ENCODE measurements around the gene CDC25B. TPM values are rescaled to one million over a fixed set of nuclear protein-coding genes. Genes with fewer than 3 reads are reported as not detected.

The CDC25B gene
- total RNA-seq, 2 donors from 2014 or later, result 86.7 to 117 TPM

DNA sequence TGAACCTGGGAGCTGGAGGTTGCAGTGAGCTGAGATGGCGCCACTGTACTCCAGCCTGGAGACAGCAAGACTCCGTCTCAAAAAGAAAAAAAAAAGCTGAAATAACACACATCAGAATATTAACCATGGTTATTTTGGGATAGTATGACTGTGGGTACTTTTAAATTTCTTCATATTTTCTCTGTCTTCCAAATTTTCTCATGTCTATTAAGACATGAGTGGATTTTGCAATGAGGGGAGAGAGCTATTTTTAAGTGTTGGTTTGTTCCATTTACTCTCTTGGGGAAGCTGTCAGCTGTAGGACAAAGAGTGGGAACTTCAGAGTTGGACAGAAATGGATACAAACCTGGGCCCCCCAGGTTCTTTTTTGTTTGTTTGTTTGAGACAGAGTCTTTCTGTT is 38.8 kb upstream of the CDC25B start:
- Mint-ChIP-seq H3K4me3 (no peak overlapping the region), H3K9me3 (no peaks in the 10 kb centered on the region), H3K27ac (no peak overlapping the region), H3K4me1 (no peaks in the 10 kb centered on the region), H3K36me3 (ENCODE audit: low read depth) (peaks cover 23% of the 10 kb centered on the region), H3K27me3 (no peaks in the 10 kb centered on the region)
- ATAC-seq (replicated peaks), result no peak

DNA sequence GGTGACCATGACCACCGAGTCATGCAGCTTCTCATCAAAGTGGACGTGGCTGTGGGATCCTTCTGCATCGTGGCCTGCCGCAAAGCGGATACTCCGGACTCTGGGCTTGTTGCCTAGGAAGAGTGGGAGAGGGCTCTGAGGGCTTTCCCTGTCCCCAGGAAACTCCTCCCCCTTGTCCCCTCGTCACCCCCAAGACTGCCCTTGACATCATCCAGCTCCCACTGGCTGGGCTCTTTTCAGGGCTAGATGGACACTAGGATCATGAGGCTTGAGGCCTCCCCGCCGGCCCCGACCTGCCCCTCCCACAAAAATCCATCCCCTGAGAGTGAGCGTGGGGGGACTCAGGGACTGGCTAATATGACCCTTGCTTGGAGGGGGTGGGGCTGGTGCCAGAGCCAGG is 37.5 kb upstream of the CDC25B start:
- H3K27ac Mint-ChIP-seq, result no peak overlapping the region
- no peaks in the 10 kb centered on the region for H3K9me3 Mint-ChIP-seq
- H3K4me3 Mint-ChIP-seq, result no peak overlapping the region
- peaks cover 23% of the 10 kb centered on the region for H3K36me3 Mint-ChIP-seq (ENCODE audit: low read depth)
- H3K4me1 Mint-ChIP-seq, result no peaks in the 10 kb centered on the region
- H3K27me3 Mint-ChIP-seq, result no peaks in the 10 kb centered on the region
- ATAC-seq (replicated peaks), result no peak

DNA sequence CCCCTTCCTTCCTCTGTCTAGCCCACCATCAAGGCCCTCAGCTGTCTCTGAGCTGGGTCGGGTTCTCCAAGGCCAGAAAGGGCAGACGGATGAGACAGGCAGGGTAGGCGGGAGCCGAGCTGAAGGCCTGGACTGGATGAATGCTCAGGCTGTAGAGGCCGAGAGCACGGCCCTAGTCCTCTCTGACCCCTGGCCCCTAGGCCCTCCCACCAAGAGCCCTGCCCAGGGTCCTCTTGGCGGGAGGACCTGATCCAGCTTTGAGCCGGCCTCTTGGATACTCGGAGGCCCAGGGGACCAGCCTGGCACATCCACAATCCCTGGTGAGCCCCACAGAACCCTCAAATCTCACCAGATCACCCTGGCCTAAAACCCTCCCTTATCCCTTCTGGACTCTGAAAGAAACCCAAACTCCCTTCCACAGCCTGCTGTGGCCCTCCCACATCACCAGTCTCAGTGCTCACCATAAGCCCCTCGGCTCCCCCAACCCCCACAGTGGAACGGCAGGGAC is 36.7 kb upstream of the CDC25B start:
- Mint-ChIP-seq H3K4me3 (no peak overlapping the region), H3K36me3 (ENCODE audit: low read depth) (peaks cover 23% of the 10 kb centered on the region), H3K27me3 (no peaks in the 10 kb centered on the region), H3K27ac (peak overlapping the region; percentile 12), H3K4me1 (no peaks in the 10 kb centered on the region), H3K9me3 (no peaks in the 10 kb centered on the region)
- ATAC-seq (replicated peaks), result no peak

DNA sequence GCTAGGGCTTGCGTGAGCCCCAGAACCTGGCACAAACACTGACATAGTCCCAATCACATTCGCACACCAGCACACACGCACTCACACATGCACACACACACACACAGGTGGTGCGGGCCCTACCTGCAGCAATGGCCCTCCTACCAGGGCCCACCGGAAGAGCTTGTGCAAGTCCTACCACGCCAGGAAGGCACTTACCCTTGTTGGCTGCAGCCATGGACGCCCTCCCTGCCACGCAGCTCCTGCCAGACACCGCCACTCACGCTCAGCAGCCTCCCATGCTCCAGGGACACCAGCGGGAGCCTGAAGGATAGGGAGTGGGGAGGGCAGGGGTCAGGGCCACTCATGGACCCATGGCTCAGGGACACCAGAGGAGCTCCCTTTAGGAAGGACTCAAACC is 36.2 kb upstream of the CDC25B start:
- Mint-ChIP-seq H3K4me1 (no peaks in the 10 kb centered on the region), H3K9me3 (no peaks in the 10 kb centered on the region), H3K27ac (peak overlapping the region; percentile 12), H3K4me3 (no peak overlapping the region), H3K27me3 (no peaks in the 10 kb centered on the region), H3K36me3 (ENCODE audit: low read depth) (peaks cover 23% of the 10 kb centered on the region)
- no peak for ATAC-seq (replicated peaks)

DNA sequence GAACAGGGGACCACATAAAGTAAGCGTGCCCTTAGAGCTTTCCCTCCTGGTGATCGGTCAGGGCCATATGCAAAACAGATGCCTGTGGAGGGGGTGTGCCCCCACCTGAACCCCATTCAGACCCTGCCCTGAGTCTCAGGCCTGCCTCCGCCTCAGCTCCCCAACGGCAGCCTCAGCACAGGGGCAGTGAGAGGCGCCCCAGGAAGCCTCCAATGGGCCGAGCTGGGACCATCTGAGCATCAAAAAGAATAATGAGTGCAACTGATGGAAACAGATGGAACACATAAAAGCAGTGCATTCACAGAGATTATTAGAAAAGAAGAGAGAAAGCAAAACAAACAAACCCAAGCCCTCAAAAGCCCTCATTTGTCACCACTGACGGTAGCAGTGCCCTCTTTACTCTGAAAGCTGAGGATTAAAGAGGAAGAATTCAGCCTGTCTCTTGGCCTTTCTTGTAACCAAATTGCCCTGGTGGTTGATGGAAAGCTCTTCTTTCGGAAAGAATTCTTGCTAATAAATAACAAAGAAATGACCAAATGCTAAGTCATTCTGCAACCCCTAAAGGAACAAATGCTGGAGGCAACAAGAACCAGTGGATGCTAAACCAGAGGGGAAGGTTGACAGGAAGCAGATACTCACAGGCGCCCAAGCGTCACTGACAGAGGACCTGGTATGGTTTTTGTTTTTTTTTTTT is 35.3 kb upstream of the CDC25B start:
- Mint-ChIP-seq H3K27ac (no peak overlapping the region), H3K4me1 (no peaks in the 10 kb centered on the region), H3K27me3 (no peaks in the 10 kb centered on the region), H3K4me3 (no peak overlapping the region), H3K36me3 (ENCODE audit: low read depth) (peaks cover 23% of the 10 kb centered on the region), H3K9me3 (no peaks in the 10 kb centered on the region)
- no peak for ATAC-seq (replicated peaks)

DNA sequence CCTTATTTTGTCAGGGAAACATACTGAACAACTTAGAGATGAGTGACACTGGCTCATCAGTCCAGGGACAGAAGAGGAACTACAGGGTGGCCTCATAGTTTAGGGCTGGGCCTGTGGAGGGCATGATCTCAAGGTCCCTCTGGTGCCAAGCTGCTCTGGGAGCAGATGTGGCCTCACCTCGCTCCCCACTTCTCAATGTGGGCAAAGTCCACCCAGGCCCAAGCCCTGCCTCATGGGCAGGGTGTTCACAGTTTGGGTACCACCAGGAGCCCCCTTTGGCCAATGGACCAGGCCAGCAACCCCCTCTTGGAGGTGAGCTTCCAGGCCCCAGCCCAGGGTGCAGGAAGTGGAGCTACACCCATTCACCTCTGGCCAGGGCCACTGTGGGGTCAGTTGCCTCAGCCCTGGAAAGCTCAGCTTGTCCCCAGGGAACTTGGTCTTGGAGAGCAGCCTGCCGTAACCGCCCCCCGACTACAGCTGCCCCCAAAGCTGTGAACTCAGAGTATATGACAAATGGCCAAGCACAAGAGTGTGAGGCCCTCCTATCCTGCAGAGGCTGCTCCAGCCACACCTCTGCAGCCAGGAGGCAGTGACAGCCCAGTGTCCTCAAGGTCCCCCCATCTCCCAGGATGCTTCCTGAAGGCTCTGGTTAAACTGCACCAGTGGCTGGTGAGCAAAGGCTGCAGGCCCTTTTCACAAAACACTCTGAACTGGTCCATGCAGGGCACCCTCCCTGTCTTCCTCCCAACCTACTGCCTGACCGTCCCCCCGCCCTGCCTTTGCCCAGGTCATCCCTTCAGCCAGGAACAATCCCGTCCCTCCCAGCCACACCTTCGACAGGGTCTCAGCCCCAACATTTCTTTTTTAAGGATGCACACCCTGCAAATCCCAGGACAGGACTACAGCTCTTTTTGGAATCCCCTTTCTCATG is 32.2 kb upstream of the CDC25B start:
- peaks cover 8% of the 10 kb centered on the region for H3K4me1 Mint-ChIP-seq
- peaks cover 7% of the 10 kb centered on the region for H3K36me3 Mint-ChIP-seq (ENCODE audit: low read depth)
- H3K27me3 Mint-ChIP-seq, result no peaks in the 10 kb centered on the region
- no peaks in the 10 kb centered on the region for H3K9me3 Mint-ChIP-seq
- ATAC-seq (replicated peaks), result no peak
- no peak overlapping the region for H3K4me3 Mint-ChIP-seq
- no peak overlapping the region for H3K27ac Mint-ChIP-seq

DNA sequence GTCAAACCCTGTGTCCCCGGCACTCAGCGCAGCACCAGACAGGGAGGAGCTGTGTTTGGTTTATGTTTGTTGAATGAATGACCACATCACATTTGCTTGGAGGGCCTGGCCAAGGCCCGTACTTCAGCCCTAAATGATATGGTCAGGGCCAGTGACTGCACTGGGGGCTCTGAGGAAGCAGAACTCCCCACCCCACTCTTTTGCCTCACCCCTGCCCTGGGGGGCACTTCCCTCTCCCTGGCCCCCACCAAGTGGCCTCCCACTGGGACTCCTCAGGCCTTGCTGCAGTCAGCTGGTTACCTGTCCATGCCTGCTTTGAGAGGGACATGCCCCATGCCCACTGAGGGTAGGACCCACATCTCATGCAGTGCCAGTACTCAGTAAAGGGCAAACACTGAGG is 31.5 kb upstream of the CDC25B start:
- no peak for ATAC-seq (replicated peaks)
- Mint-ChIP-seq H3K36me3 (ENCODE audit: low read depth) (peaks cover 7% of the 10 kb centered on the region), H3K9me3 (no peaks in the 10 kb centered on the region), H3K27me3 (no peaks in the 10 kb centered on the region), H3K4me3 (no peak overlapping the region), H3K4me1 (peaks cover 12% of the 10 kb centered on the region), H3K27ac (no peak overlapping the region)

DNA sequence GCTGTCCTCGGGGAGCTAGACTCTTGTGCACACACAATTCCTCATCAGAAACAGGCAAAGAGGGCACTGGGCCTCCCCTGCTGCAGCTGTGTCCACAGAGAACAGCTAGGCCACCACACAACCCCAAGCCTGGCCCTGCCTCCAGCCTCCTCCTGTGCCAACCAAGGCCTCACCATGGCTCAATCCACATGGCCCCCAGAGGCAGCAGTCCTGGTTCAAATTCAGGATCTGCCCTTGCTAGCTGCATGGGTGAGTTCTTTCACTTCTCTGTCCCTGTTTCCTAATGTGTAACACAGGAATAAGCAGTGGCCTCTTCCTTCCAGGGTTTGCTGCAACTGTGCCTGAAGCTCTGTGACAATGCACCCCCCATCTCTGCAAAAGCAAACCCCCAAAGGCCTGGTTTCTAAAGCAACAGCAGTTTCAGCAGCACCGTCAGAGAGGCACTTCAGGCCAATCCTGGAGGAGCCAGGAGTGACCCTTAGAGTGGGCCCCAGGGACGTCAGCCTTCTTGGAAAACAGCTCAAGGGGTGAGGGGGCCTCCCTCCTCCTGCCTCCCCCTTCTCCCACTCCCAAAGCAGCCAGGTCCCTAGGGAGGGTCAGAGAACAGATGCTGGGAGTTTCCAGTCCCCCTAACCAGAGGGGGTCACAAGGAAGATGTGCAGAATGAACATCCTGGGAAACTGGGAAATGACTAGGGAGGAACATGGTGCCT is 30.8 kb upstream of the CDC25B start:
- H3K9me3 Mint-ChIP-seq, result no peaks in the 10 kb centered on the region

DNA sequence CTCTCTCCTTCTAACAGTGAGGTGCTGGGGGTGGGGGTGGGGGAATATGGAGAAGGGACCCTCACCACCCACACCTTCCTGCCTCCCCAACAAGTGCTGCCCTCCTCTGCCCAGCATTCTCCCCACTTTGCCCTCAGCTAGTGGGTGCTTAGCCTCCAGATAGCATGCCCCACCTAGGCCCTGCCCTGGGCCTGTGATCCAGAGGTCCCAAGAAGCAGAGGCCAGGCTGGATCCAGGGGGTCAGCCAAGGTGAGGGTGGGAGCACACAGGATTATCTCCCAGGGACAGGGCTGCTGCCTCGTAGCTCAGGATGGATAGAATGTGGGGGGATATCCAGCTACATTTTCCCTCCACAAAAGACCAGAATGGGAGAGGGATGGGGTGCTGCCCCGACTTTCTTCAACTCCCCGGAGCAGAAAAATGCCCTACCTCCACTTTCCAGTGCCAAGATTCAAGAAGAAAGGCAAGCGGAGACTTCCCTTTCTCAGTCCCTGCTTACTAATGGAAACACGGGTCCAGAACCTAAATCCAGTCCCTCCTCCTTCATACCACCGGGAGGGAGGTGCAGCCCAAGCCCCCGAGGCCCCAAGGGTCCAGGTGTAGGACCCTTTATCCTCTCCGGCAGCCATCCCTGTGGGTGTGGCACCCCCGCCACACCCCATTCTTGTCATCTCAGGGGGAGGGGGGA is 29.5 kb upstream of the CDC25B start:
- Mint-ChIP-seq H3K4me1 (peaks cover 12% of the 10 kb centered on the region), H3K4me3 (peak overlapping the region; percentile 89), H3K9me3 (no peaks in the 10 kb centered on the region), H3K27ac (peak overlapping the region; percentile 83), H3K36me3 (ENCODE audit: low read depth) (peaks cover 5% of the 10 kb centered on the region), H3K27me3 (no peaks in the 10 kb centered on the region)
- ATAC-seq (replicated peaks), result no peak

More for the DNA sequence above, 30.8 kb upstream of the CDC25B start:
- peak overlapping the region; percentile 89 for H3K4me3 Mint-ChIP-seq
- peaks cover 12% of the 10 kb centered on the region for H3K4me1 Mint-ChIP-seq
- peaks cover 7% of the 10 kb centered on the region for H3K36me3 Mint-ChIP-seq (ENCODE audit: low read depth)
- H3K27ac Mint-ChIP-seq, result no peak overlapping the region
- no peak for ATAC-seq (replicated peaks)
- no peaks in the 10 kb centered on the region for H3K27me3 Mint-ChIP-seq

DNA sequence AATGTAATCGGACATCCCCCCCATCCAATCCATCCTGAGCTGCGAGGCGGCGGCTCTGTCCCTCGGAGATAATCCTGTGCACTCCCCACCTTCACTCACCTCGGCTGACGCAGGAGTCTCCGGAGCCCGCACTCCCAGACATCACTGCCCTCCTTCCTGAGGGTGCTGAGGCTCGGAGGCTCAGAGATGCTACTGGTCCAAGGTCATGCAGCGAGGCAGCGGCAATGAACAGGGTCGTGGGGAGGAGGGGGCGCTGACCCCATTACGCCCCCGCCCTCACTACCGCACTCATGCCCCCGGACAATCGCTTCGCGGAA is 29.0 kb upstream of the CDC25B start:
- Mint-ChIP-seq H3K27ac (peak overlapping the region; percentile 83), H3K36me3 (ENCODE audit: low read depth) (peaks cover under 1% of the 10 kb centered on the region), H3K4me1 (peaks cover 12% of the 10 kb centered on the region), H3K9me3 (no peaks in the 10 kb centered on the region), H3K4me3 (peak overlapping the region; percentile 89), H3K27me3 (no peaks in the 10 kb centered on the region)
- ATAC-seq (replicated peaks), result no peak

DNA sequence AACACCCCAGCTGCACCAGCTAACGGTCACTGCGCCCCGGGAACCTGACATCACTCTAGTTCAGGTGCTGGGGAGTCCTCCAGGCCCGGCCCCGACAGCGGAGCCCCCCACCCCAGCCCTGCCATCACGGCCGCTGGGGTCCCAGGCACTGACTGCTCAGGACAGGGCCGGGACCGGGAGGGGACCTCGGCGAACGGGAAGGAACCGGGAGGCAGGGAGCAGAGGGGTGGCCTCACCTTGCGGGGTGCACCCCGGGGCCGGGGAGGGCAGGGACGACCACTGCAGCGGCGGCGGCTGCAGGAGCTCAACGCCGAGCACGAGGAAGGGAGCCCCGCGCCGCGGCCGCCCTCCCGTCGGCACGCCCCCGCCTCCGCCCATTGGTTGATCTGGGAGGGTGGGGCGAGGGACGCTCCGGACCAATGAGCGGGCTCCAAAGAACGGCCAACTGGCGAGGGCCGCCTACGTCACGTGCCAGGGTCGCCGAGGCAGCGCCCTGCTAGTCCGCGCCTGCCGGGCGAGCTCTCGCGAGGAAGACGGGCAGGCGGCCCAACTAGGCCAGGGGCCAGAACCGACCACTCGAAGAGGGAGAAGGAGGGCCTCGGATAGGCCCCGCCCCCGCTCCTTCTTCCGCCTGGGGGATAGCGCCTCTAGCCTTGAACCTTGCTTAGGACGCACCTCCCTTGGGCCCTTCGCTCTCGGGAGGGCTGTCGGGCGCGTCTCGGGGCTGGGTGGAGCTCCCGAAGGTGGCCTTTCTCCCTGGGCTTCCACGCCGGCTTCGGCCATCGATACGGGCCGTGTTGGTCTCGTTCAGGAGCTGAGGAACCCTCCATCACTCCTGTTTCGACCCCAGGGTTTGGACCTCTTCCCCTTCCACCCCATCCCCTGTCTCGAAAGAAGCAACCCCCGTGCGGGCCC is 28.4 kb upstream of the CDC25B start, which contains the start of gene ADISSP:
Gene ADISSP, minus strand, starts transcription at position 327 of the 915 bp plus-strand sequence. CDS start 7,653 bp downstream, outside the sequence.
- Mint-ChIP-seq H3K4me1 (peaks cover 12% of the 10 kb centered on the region), H3K4me3 (peak within 1 kb of the TSS; percentile 89), H3K27ac (peak within 1 kb of the TSS; percentile 94), H3K9me3 (no peaks in the 10 kb centered on the region), H3K36me3 (ENCODE audit: low read depth) (no peaks in the 10 kb centered on the region), H3K27me3 (no peaks in the 10 kb centered on the region)
- ATAC-seq (replicated peaks), result peak; percentile 94

DNA sequence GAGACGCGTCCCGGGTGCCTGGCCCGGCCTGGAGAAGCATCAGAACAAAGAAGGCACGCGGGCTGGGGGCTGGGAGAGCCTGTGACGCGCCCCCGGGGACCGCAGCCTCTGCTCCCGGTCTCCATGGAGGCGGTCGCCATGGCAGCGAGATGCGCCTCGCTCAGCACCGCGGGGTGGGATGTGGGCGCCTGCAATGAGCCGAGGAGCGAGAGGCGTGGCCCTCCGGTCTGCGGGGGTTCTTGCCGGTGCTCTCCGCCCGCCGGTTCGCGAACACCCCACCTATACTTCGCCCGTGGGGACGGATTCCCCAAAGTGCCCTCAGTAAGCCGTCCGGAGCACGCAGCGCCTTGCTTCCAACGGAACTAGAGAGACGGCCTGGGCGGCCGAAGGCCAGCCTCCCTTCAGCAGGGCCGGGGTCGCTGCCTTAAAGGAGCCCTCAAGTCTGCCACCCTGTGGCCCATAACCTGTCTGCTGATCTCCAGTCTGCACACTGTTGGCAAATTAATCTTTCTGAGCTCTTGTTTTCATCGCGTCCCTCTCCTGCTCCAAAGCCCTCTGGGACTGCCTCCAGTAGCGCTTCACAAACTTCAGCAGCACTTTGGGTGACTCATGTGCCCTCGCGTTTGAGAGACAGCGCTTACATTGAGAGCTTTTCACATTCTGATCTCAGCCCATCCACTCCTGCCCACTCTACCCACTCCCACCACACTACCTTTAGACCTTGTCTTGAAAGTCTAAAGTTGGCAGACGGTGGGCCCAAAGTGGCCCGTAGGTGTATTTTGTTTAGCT is 27.6 kb upstream of the CDC25B start:
- no peaks in the 10 kb centered on the region for H3K36me3 Mint-ChIP-seq (ENCODE audit: low read depth)
- H3K9me3 Mint-ChIP-seq, result no peaks in the 10 kb centered on the region
- no peaks in the 10 kb centered on the region for H3K27me3 Mint-ChIP-seq
- ATAC-seq (replicated peaks), result peak; percentile 65
- peak overlapping the region; percentile 94 for H3K27ac Mint-ChIP-seq
- H3K4me3 Mint-ChIP-seq, result peak overlapping the region; percentile 89
- peaks cover 12% of the 10 kb centered on the region for H3K4me1 Mint-ChIP-seq
